Thymus (tissue), 11 donors: ENCODE results near the gene ACTL10. TPM values are rescaled to one million over a fixed set of nuclear protein-coding genes. Genes with fewer than 3 reads are reported as not detected.

Experiments
- DNase-seq, 9 donors: peaks; one replicate each; pipeline ENCODE4 v3.0.0-alpha.2; 2013; ENCODE audit warnings: low spot score in 9 of 9, low read depth in 6 of 9, missing footprints in 1 of 9
- H3K27ac ChIP-seq, 2 donors: one replicate each; pipeline ENCODE4 v1.5.1; 2013; ENCODE audit warnings: control low read depth in 1 of 2, low read depth in 1 of 2, low read length in 1 of 2, mild to moderate bottlenecking in 1 of 2, moderate library complexity in 1 of 2
- H3K27me3 ChIP-seq, 2 donors: one replicate each; pipeline ENCODE4 v1.5.1; 2013; ENCODE audit warnings: low read length in 1 of 2; ENCODE audit not compliant: control insufficient read depth in 2 of 2, insufficient read depth in 1 of 2
- H3K36me3 ChIP-seq, 2 donors: one replicate each; pipeline ENCODE4 v1.5.1; 2013; ENCODE audit warnings: low read length in 1 of 2, mild to moderate bottlenecking in 1 of 2, moderate library complexity in 1 of 2; ENCODE audit not compliant: control insufficient read depth in 2 of 2, insufficient read depth in 2 of 2
- H3K4me1 ChIP-seq, 2 donors: one replicate each; pipeline ENCODE4 v1.5.1; 2013; ENCODE audit warnings: low read length in 2 of 2; ENCODE audit not compliant: control insufficient read depth in 2 of 2, insufficient read depth in 2 of 2
- H3K4me3 ChIP-seq, 2 donors: one replicate each; pipeline ENCODE4 v1.5.1; 2013; ENCODE audit warnings: low read length in 2 of 2, control low read depth in 1 of 2, mild to moderate bottlenecking in 1 of 2
- H3K9me3 ChIP-seq, 2 donors: one replicate each; pipeline ENCODE4 v1.5.1; 2013; ENCODE audit warnings: low read length in 1 of 2, mild to moderate bottlenecking in 1 of 2; ENCODE audit not compliant: control insufficient read depth in 2 of 2, insufficient read depth in 1 of 2
- WGBS: extraction: QIAGEN DNeasy Blood & Tissue Kit; methylation state at CpG from one replicate; pipeline ENCODE4 v1.1.7; 2013; 5-methylcytosine and 5-hydroxymethylcytosine counted together
- polyA plus RNA-seq: library from polyadenylated mRNA; stranded (reverse); fragments of 200-250 nt; gene quantifications from one replicate; pipeline ENCODE4 v1.2.3, GENCODE V29; 2013
- total RNA-seq: library from RNA; stranded (reverse); fragments of 120-200 nt; gene quantifications from one replicate; pipeline ENCODE4 v1.2.4, GENCODE V29; 2013
- donor health status: healthy.

The ACTL10 gene
- total and polyA plus RNA-seq, 2 donors: 1.2 to 2.8 TPM

- peaks cover 0 to 4% of the 10 kb centered on the region in 2 donors for H3K9me3 ChIP-seq
These were observed 49.8 kb downstream of the ACTL10 start for GRCh38 chr20:33716498-33716897.

More at GRCh38 chr20:33716498-33716897, 49.8 kb downstream of the ACTL10 start:
- no peak overlapping the region for H3K27ac ChIP-seq
- peaks cover 15 to 31% of the 10 kb centered on the region in 2 donors for H3K36me3 ChIP-seq
- DNase-seq: no peak
- H3K4me3 ChIP-seq: no peak overlapping the region
- no peaks in the 10 kb centered on the region for H3K27me3 ChIP-seq
- 99% methylated on average over 2 of the region's 2 CpGs for WGBS
- H3K4me1 ChIP-seq: peaks cover 6 to 10% of the 10 kb centered on the region in 2 donors

Other genes starting within 250 kb of the ACTL10 start
- 6.8 TPM for gene SNTA1, start 223.2 kb upstream of the ACTL10 start, total RNA-seq
- 7.7 TPM for gene SNTA1, start 223.2 kb upstream of the ACTL10 start, polyA plus RNA-seq
- 6.4 TPM for gene CBFA2T2, start 176.8 kb upstream of the ACTL10 start, total RNA-seq
- gene CBFA2T2, start 176.8 kb upstream of the ACTL10 start, polyA plus RNA-seq: 9.1 TPM
- gene C20orf144, start 4.6 kb upstream of the ACTL10 start, total RNA-seq: 0.09 TPM
- 0.23 TPM for gene C20orf144, start 4.6 kb upstream of the ACTL10 start, polyA plus RNA-seq
- gene NECAB3, start 7.5 kb downstream of the ACTL10 start, total RNA-seq: 6.5 TPM
- 20.3 TPM for gene NECAB3, start 7.5 kb downstream of the ACTL10 start, polyA plus RNA-seq
- 13.3 TPM for gene E2F1, start 19.4 kb downstream of the ACTL10 start, total RNA-seq
- gene E2F1, start 19.4 kb downstream of the ACTL10 start, polyA plus RNA-seq: 3.3 TPM
- gene PXMP4, start 53.4 kb downstream of the ACTL10 start, total RNA-seq: 3.8 TPM
- gene PXMP4, start 53.4 kb downstream of the ACTL10 start, polyA plus RNA-seq: 4.0 TPM
- gene ZNF341, start 65.1 kb downstream of the ACTL10 start, total RNA-seq: 1.6 TPM
- gene ZNF341, start 65.1 kb downstream of the ACTL10 start, polyA plus RNA-seq: 4.7 TPM
- gene CHMP4B, start 144.4 kb downstream of the ACTL10 start, total RNA-seq: 39.9 TPM
- gene CHMP4B, start 144.4 kb downstream of the ACTL10 start, polyA plus RNA-seq: 130 TPM